Measurements from ENCODE around the gene PTGES2.

PTGES2 gene

DNA sequence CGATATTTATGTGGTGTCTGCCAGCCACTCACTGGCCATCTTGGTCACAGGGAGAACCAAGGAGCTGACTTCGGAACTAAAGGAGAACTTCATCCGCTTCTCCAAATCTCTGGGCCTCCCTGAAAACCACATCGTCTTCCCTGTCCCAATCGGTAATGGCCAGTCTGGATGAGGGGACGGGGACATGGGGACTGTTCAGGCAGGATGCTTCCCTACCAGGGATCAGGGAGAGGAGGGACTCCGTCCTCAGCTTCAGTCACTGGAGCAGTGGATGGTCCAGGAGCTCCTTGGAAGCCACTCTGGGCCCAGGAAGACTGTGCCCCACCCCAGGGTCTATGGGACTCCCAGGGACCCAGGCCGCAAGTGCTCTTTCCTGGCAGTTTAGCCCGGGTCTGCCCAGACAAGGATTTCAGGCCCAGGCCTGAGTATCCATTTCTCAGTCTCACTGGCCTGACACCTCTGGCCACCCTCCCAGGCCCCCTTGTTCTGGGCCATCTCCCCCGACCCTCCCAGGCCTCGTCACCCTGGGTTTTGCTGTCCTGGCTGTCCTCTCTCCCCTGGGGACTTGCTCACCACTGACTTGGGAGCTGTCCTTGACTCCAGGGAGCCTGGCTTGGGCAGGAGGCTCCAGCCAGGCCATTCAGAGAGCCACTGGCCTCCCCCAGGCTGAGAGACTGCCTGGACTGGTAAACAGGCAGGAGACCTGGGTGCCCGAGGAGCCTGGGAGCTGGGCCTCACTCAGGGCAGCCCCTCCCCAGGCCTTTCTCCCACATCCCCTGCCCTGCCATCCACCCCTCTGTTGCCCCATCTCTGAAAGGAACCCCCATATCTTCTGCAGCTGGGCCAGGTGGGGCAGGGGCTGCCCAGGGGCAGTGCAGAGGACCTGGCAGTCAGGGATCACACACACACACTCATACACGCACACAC lies 24.9 kb upstream of the PTGES2 start:
- H3K9me3 ChIP-seq (ENCODE audit: insufficient read depth, low read depth, low read length), result no peaks in the 10 kb centered on the region
- peaks cover 3% of the 10 kb centered on the region; the same call in 1 of the 2 replicates for H3K4me1 ChIP-seq (ENCODE audit: insufficient read depth, low read length)
- H3K27ac ChIP-seq (ENCODE audit: low read depth, low read length), result no peak overlapping the region
- 90% methylated on average over 13 of the region's 13 CpGs for WGBS
- no peaks in the 10 kb centered on the region for H3K36me3 ChIP-seq (ENCODE audit: insufficient read depth, low read length)
- no peaks in the 10 kb centered on the region for H3K27me3 ChIP-seq (ENCODE audit: insufficient read depth, low read length)
- no peak overlapping the region for H3K4me3 ChIP-seq (ENCODE audit: low read length)
- no peak overlapping the region for H3K9ac ChIP-seq (ENCODE audit: low read depth, low read length)

DNA sequence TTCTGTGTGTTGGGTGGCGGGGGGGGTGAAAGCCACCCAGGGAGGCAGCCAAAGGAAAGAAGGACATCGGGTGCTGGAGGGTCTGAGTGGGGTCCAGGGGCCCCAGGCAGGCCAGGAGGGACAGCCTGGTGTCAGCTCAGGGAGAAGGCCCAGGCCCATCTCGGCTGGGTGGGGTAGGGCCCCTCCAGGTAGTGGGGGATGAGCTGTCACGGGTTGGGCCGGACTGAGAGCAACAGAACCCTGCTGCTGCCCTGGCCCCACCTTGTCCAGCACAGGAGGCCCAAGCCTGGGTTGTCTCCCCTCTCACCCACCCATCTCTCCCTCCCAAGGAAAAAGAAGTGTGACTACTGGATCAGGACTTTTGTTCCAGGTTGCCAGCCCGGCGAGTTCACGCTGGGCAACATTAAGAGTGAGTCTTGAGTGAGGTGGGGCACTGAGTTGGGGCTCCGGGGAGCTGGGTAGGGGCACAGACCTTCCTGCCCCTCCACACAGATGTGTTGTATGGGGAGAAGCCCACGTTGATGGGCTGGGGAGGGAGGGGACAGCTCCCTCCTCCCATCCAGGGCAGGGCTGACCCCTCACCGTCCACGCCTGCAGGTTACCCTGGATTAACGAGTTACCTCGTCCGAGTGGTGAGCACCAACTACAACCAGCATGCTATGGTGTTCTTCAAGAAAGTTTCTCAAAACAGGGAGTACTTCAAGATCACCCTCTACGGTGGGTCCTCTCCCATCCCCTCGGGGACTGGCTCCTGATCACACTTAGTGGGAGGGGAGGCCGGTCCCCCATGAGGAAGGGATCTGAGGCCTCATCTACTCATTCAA lies 24.0 kb upstream of the PTGES2 start:
- Histone ChIP-seq H3K9ac (ENCODE audit: low read depth, low read length) (no peak overlapping the region), H3K27ac (ENCODE audit: low read depth, low read length) (no peak overlapping the region), H3K36me3 (ENCODE audit: insufficient read depth, low read length) (no peaks in the 10 kb centered on the region), H3K4me3 (ENCODE audit: low read length) (no peak overlapping the region), H3K27me3 (ENCODE audit: insufficient read depth, low read length) (no peaks in the 10 kb centered on the region), H3K9me3 (ENCODE audit: insufficient read depth, low read depth, low read length) (no peaks in the 10 kb centered on the region), H3K4me1 (ENCODE audit: insufficient read depth, low read length) (peaks cover 3% of the 10 kb centered on the region; the same call in 1 of the 2 replicates)
- 87% methylated on average over 18 of the region's 18 CpGs for WGBS

GRCh38 chr9:128150594-128151308 lies 23.2 kb upstream of the PTGES2 start:
- Histone ChIP-seq H3K9me3 (ENCODE audit: insufficient read depth, low read depth, low read length) (no peaks in the 10 kb centered on the region), H3K27ac (ENCODE audit: low read depth, low read length) (no peak overlapping the region), H3K27me3 (ENCODE audit: insufficient read depth, low read length) (no peaks in the 10 kb centered on the region), H3K9ac (ENCODE audit: low read depth, low read length) (no peak overlapping the region; the same call in 1 of the 2 replicates), H3K4me1 (ENCODE audit: insufficient read depth, low read length) (peaks cover 3% of the 10 kb centered on the region; the same call in 1 of the 2 replicates), H3K36me3 (ENCODE audit: insufficient read depth, low read length) (no peaks in the 10 kb centered on the region), H3K4me3 (ENCODE audit: low read length) (no peak overlapping the region)
- 72% methylated on average over 19 of the region's 19 CpGs for WGBS

DNA sequence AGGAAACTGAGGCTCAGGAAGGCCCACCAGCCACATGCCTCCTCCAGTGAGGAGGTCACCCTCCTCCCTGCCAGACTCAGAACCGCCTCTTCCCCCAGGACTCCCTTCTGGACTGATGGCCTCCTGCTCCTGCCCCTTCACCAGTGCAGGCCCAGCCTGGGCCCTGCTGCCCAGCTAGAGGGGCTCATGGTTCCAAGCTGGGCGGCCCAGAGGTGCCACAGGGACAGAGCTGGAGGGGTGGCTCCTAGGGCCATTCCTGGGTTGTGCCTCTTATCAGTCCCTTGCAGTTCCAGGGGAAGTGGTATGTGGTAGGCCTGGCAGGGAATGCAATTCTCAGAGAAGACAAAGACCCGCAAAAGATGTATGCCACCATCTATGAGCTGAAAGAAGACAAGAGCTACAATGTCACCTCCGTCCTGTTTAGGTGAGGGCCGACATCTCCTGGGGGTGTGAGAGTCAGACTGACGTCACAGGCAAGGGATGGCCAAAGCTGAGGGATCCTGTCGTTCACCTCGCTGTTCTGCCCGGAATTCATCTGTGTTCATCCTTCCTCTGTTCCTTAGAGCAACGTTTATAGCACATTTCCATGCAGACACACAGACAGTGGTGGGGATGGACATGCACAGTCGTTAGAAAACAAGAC lies 22.5 kb upstream of the PTGES2 start:
- no peaks in the 10 kb centered on the region for H3K36me3 ChIP-seq (ENCODE audit: insufficient read depth, low read length)
- no peak overlapping the region for H3K9ac ChIP-seq (ENCODE audit: low read depth, low read length)
- WGBS, result 87% methylated on average over 11 of the region's 11 CpGs
- H3K4me3 ChIP-seq (ENCODE audit: low read length), result no peak overlapping the region
- H3K27ac ChIP-seq (ENCODE audit: low read depth, low read length), result no peak overlapping the region
- no peaks in the 10 kb centered on the region for H3K9me3 ChIP-seq (ENCODE audit: insufficient read depth, low read depth, low read length)
- no peaks in the 10 kb centered on the region for H3K27me3 ChIP-seq (ENCODE audit: insufficient read depth, low read length)
- H3K4me1 ChIP-seq (ENCODE audit: insufficient read depth, low read length), result peaks cover 3% of the 10 kb centered on the region; the same call in 1 of the 2 replicates

DNA sequence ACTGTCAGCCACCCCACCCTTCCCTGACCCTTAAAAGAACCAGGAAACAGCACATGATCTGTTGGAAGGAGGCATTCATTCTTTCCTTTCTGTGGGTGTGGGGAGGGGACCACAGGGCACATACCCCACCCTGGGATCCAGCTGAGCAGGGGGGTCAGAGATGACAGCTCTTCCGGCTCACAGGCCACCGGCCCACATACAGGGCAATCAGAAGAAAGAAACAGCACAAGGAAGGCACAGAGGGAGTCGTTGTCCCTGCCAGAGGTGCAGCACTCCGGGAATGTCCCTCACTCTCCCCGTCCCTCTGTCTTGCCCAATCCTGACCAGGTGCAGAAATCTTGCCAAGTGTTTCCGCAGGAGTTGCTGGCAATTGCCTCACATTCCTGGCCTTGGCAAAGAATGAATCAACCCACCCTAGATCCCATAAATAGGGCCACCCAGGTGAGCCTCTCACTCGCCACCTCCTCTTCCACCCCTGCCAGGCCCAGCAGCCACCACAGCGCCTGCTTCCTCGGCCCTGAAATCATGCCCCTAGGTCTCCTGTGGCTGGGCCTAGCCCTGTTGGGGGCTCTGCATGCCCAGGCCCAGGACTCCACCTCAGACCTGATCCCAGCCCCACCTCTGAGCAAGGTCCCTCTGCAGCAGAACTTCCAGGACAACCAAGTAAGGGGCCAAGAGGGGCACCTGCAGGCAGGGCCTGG lies 21.6 kb upstream of the PTGES2 start, which contains the start of gene LCN2:
TSS of gene LCN2 (plus strand) at position 453 of the 701 bp plus-strand sequence. CDS start at position 526, 73 bp downstream.
- Histone ChIP-seq H3K27ac (ENCODE audit: low read depth, low read length) (no peak within 1 kb of the TSS), H3K36me3 (ENCODE audit: insufficient read depth, low read length) (no peaks in the 10 kb centered on the region), H3K9ac (ENCODE audit: low read depth, low read length) (no peak within 1 kb of the TSS), H3K27me3 (ENCODE audit: insufficient read depth, low read length) (no peaks in the 10 kb centered on the region), H3K9me3 (ENCODE audit: insufficient read depth, low read depth, low read length) (no peaks in the 10 kb centered on the region), H3K4me1 (ENCODE audit: insufficient read depth, low read length) (peaks cover 3% of the 10 kb centered on the region; the same call in 1 of the 2 replicates), H3K4me3 (ENCODE audit: low read length) (no peak within 1 kb of the TSS)
- 85% methylated on average over 9 of the region's 9 CpGs for WGBS

- H3K9ac ChIP-seq (ENCODE audit: low read depth, low read length), result no peak overlapping the region
- 90% methylated on average over 5 of the region's 5 CpGs for WGBS
- no peaks in the 10 kb centered on the region for H3K9me3 ChIP-seq (ENCODE audit: insufficient read depth, low read depth, low read length)
- H3K4me3 ChIP-seq (ENCODE audit: low read length), result no peak overlapping the region
- no peaks in the 10 kb centered on the region for H3K36me3 ChIP-seq (ENCODE audit: insufficient read depth, low read length)
- no peak overlapping the region for H3K27ac ChIP-seq (ENCODE audit: low read depth, low read length)
- peaks cover 3% of the 10 kb centered on the region; the same call in 1 of the 2 replicates for H3K4me1 ChIP-seq (ENCODE audit: insufficient read depth, low read length)
- H3K27me3 ChIP-seq (ENCODE audit: insufficient read depth, low read length), result no peaks in the 10 kb centered on the region
These were observed 21.0 kb upstream of the PTGES2 start for GRCh38 chr9:128148509-128149000.

DNA sequence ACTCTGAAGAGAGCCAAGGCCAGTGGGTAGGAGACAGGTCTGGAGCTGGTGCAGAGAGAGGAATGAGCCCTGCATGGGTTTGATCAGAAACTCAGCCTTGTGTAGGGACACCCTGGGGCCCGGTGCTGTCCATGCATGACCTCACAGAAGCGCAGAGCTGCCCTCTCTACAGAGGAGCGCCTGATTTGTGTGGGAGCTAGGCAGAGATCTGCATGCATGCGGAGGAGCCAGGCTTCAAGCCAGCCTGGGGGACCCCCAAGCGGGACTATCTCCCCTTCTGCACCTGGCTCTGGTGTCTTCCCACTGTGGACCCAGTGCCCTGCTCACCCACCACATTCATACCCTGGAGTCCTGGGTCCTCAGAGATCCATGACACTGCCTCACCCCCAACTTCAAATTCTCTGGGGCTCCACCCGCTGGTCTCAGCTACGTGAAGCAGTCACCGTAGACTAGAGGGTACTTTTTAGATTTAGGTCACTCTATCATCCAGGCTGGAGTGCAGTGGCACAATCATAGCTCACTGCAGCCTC lies 19.1 kb upstream of the PTGES2 start:
- no peaks in the 10 kb centered on the region for H3K27me3 ChIP-seq (ENCODE audit: insufficient read depth, low read length)
- WGBS, result 87% methylated on average over 8 of the region's 8 CpGs
- no peak overlapping the region for H3K27ac ChIP-seq (ENCODE audit: low read depth, low read length)
- peaks cover 3% of the 10 kb centered on the region; the same call in 1 of the 2 replicates for H3K4me1 ChIP-seq (ENCODE audit: insufficient read depth, low read length)
- H3K4me3 ChIP-seq (ENCODE audit: low read length), result no peak overlapping the region
- no peaks in the 10 kb centered on the region for H3K9me3 ChIP-seq (ENCODE audit: insufficient read depth, low read depth, low read length)
- H3K36me3 ChIP-seq (ENCODE audit: insufficient read depth, low read length), result no peaks in the 10 kb centered on the region
- no peak overlapping the region for H3K9ac ChIP-seq (ENCODE audit: low read depth, low read length)

DNA sequence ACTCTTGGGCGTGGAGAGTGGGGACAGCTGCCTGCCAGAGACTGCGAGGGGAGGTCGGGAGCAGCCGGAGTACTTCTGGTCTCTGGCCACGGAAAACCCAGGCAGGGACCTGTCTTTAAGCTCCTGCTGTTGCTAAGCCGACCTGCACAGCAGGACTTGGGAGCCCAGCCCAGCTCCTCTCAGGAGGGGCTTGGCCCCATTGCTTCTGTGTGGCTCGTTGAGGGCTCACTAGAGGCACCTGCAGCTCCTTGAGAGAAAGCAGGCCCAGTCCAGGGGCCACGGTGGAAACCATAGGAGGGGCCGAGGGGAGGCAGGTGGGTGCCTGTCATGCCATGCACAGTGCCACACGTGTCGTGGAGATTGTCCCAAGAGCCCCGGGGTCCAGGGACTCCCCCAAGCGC lies 18.4 kb upstream of the PTGES2 start:
- 82% methylated on average over 13 of the region's 13 CpGs for WGBS
- Histone ChIP-seq H3K4me1 (ENCODE audit: insufficient read depth, low read length) (peaks cover 3% of the 10 kb centered on the region; the same call in 1 of the 2 replicates), H3K4me3 (ENCODE audit: low read length) (no peak overlapping the region), H3K27me3 (ENCODE audit: insufficient read depth, low read length) (no peaks in the 10 kb centered on the region), H3K27ac (ENCODE audit: low read depth, low read length) (no peak overlapping the region), H3K9ac (ENCODE audit: low read depth, low read length) (no peak overlapping the region), H3K36me3 (ENCODE audit: insufficient read depth, low read length) (no peaks in the 10 kb centered on the region), H3K9me3 (ENCODE audit: insufficient read depth, low read depth, low read length) (no peaks in the 10 kb centered on the region)

DNA sequence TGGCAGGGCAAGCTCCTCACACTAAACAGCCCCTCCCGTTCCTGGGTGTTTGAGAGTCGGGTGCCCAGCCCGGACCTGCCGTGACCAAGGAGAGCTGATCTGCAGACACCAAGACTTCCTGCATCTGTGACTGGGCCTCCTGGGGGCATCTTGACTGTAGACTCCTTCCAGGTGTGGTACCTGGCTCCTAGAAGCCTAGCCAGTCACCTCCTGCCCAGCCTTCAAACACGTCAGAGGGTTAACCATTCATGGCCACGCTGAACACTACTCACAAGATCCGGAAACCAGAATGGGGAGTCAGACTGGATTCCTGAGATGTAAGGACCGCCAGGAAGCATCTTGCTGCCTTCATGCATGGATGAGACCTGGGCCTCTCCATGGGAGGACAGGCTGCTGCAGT lies 18.0 kb upstream of the PTGES2 start:
- no peaks in the 10 kb centered on the region for H3K36me3 ChIP-seq (ENCODE audit: insufficient read depth, low read length)
- no peaks in the 10 kb centered on the region for H3K9me3 ChIP-seq (ENCODE audit: insufficient read depth, low read depth, low read length)
- WGBS, result 80% methylated on average over 8 of the region's 8 CpGs
- no peak overlapping the region for H3K4me3 ChIP-seq (ENCODE audit: low read length)
- peaks cover 3% of the 10 kb centered on the region; the same call in 1 of the 2 replicates for H3K4me1 ChIP-seq (ENCODE audit: insufficient read depth, low read length)
- H3K9ac ChIP-seq (ENCODE audit: low read depth, low read length), result no peak overlapping the region
- H3K27ac ChIP-seq (ENCODE audit: low read depth, low read length), result no peak overlapping the region
- H3K27me3 ChIP-seq (ENCODE audit: insufficient read depth, low read length), result no peaks in the 10 kb centered on the region
